ENCODE data around the gene GPLD1. TPM values are rescaled to one million over a fixed set of nuclear protein-coding genes. Genes with fewer than 3 reads are reported as not detected.

Gene GPLD1
- total RNA-seq, 1 experiment from 2014 or later = 1.3 TPM

GRCh38 chr6:24524805-24525204 lies 35.4 kb upstream of the GPLD1 start:
- H3K4me3 ChIP-seq (ENCODE audit: low read length) = no peak overlapping the region
- no peaks in the 10 kb centered on the region for H3K9me2 ChIP-seq (replicated peaks; ENCODE audit: low read length)
- H3K27me3 ChIP-seq (ENCODE audit: low read length) = no peaks in the 10 kb centered on the region
- TF ChIP-seq CTCF (conservative IDR thresholded peaks at IDR 0.05; ENCODE audit: low read depth, low read length) = peak; percentile 78
- TF ChIP-seq EZH2 (IDR thresholded peaks at IDR 0.05; ENCODE audit: low read length, unreplicated experiment) = no peak
- ChIA-PET CTCF (interaction anchor here (0.6 kb wide), 1 partner anchor 1042 kb away, joined by 3 read pairs; no protein-coding TSS in a partner anchor), POLR2A (ENCODE audit: unreplicated experiment) (no interaction called here)
- no peak overlapping the region for H3K4me2 ChIP-seq (ENCODE audit: low read length)
- no peaks in the 10 kb centered on the region for H3K79me2 ChIP-seq (ENCODE audit: low read length)
- no peaks in the 10 kb centered on the region for H4K20me1 ChIP-seq (ENCODE audit: low read length)
- no TSS peak for BruUV-seq (replicated peaks)
- peak; percentile 64 for DNase-seq
- ATAC-seq = peak; percentile 59
- no peaks in the 10 kb centered on the region for H3K36me3 ChIP-seq (ENCODE audit: low read depth, low read length)
- H2AFZ ChIP-seq (ENCODE audit: low read length) = no peak overlapping the region
- H3K4me1 ChIP-seq (ENCODE audit: insufficient read depth, low read length) = no peaks in the 10 kb centered on the region
- intact Hi-C loops (cut with micrococcal nuclease) = loop anchor here (1.0 to 10.0 kb wide), 5 partner anchors 37 to 242 kb away; no protein-coding TSS in a partner anchor
- no peaks in the 10 kb centered on the region for H3K9me3 ChIP-seq (ENCODE audit: low read length)
- H3F3A ChIP-seq (ENCODE audit: low read length, unreplicated experiment) = no peaks in the 10 kb centered on the region
- H3K27ac ChIP-seq (ENCODE audit: low read length) = no peak overlapping the region
- no peak overlapping the region for H3K9ac ChIP-seq (ENCODE audit: low read length)

- Histone ChIP-seq H3F3A (ENCODE audit: low read length, unreplicated experiment) (no peaks in the 10 kb centered on the region), H3K27me3 (ENCODE audit: low read length) (no peaks in the 10 kb centered on the region), H3K9ac (ENCODE audit: low read length) (no peak overlapping the region), H4K20me1 (ENCODE audit: low read length) (no peaks in the 10 kb centered on the region), H3K27ac (ENCODE audit: low read length) (no peak overlapping the region), H3K4me1 (ENCODE audit: insufficient read depth, low read length) (no peaks in the 10 kb centered on the region), H3K36me3 (ENCODE audit: low read depth, low read length) (no peaks in the 10 kb centered on the region), H2AFZ (ENCODE audit: low read length) (no peak overlapping the region), H3K9me2 (replicated peaks; ENCODE audit: low read length) (no peaks in the 10 kb centered on the region), H3K4me3 (ENCODE audit: low read length) (no peak overlapping the region), H3K79me2 (ENCODE audit: low read length) (no peaks in the 10 kb centered on the region), H3K4me2 (ENCODE audit: low read length) (no peak overlapping the region), H3K9me3 (ENCODE audit: low read length) (no peaks in the 10 kb centered on the region)
- BruUV-seq (replicated peaks) = no TSS peak
- ChIA-PET CTCF (interaction anchor here (0.6 kb wide), 1 partner anchor 1042 kb away, joined by 3 read pairs; no protein-coding TSS in a partner anchor), POLR2A (ENCODE audit: unreplicated experiment) (no interaction called here)
- intact Hi-C loops (cut with micrococcal nuclease) = loop anchor here (2.0 to 10.0 kb wide), 3 partner anchors 58 to 242 kb away; no protein-coding TSS in a partner anchor
- TF ChIP-seq CTCF (conservative IDR thresholded peaks at IDR 0.05; ENCODE audit: low read depth, low read length) (no peak), EZH2phosphoT487 (IDR thresholded peaks at IDR 0.05; ENCODE audit: borderline replicate concordance, low read length) (no peak), EZH2 (IDR thresholded peaks at IDR 0.05; ENCODE audit: low read length, unreplicated experiment) (no peak)
- no peak for DNase-seq
- no peak for ATAC-seq
Measured at GRCh38 chr6:24524329-24524728, 35.0 kb upstream of the GPLD1 start.
